RWPE2 (cell line): Measurements from ENCODE around the gene PEX11A.
A peak's percentile ranks its signal among the peaks of the same experiment; 100 is the strongest.

Experiments
- ATAC-seq: fragments of 200-7000 bp; cut with Tn5 transposase; 3 replicates; pipeline ENCODE4 v1.9.1; 2021; ENCODE audit warnings: low read depth
- DNase-seq: peaks from one replicate; pipeline ENCODE4 v3.0.0-alpha.2; 2020; ENCODE audit warnings: low spot score
- H3K27ac ChIP-seq: fragments of 450-650 bp; 2 replicates; pipeline ENCODE4 v1.5.1; 2017; ENCODE audit warnings: mild to moderate bottlenecking; ENCODE audit not compliant: poor library complexity, severe bottlenecking
- H3K27me3 ChIP-seq: fragments of 250-450 bp; sonication (Bioruptor Pico); 2 replicates; pipeline ENCODE4 v1.5.1; 2021; ENCODE audit warnings: mild to moderate bottlenecking, moderate library complexity; ENCODE audit not compliant: insufficient read depth, poor library complexity, severe bottlenecking
- H3K36me3 ChIP-seq: fragments of 250-450 bp; sonication (Bioruptor Pico); 2 replicates; pipeline ENCODE4 v1.5.1; 2020; ENCODE audit warnings: low read depth, mild to moderate bottlenecking, moderate library complexity
- H3K4me1 ChIP-seq: fragments of 250-450 bp; sonication (Bioruptor Pico); 2 replicates; pipeline ENCODE4 v1.5.1; 2021; ENCODE audit warnings: mild to moderate bottlenecking, moderate library complexity; ENCODE audit not compliant: insufficient read depth, poor library complexity, severe bottlenecking
- H3K4me3 ChIP-seq: fragments of 250-450 bp; sonication (Bioruptor Pico); 2 replicates; pipeline ENCODE4 v1.5.1; 2021; ENCODE audit warnings: mild to moderate bottlenecking, moderate library complexity; ENCODE audit not compliant: severe bottlenecking
- H3K9me3 ChIP-seq: fragments of 250-450 bp; sonication (Bioruptor Pico); 2 replicates; pipeline ENCODE4 v1.5.1; 2021; ENCODE audit warnings: mild to moderate bottlenecking, moderate library complexity; ENCODE audit not compliant: severe bottlenecking
- CTCF ChIP-seq: fragments of 450-650 bp; IDR thresholded peaks from one replicate; pipeline ENCODE4 v1.5.1; 2017; ENCODE audit warnings: mild to moderate bottlenecking, moderate library complexity; ENCODE audit not compliant: poor library complexity, severe bottlenecking

PEX11A gene

GRCh38 chr15:89690276-89691218 is at the start of gene PEX11A, which contains the start of gene WDR93:
Gene PEX11A, minus strand, starts transcription at chr15:89690754. Its CDS starts 122 bp downstream, at chr15:89690632.
Gene WDR93, plus strand, starts transcription at chr15:89690811. Its CDS starts 10,936 bp downstream, at chr15:89701747.
- Histone ChIP-seq H3K4me1 (no peaks in the 10 kb centered on the region), H3K4me3 (peak within 1 kb of the TSS; percentile 64), H3K9me3 (no peaks in the 10 kb centered on the region), H3K27ac (peak within 1 kb of the TSS; percentile 3), H3K27me3 (no peaks in the 10 kb centered on the region), H3K36me3 (peaks cover 6% of the 10 kb centered on the region)
- ATAC-seq: peak; percentile 95
- peak; percentile 88 for DNase-seq
- TF ChIP-seq CTCF: no peak

- peak; percentile 89 for ATAC-seq
- Histone ChIP-seq H3K27ac (no peak overlapping the region), H3K4me1 (no peaks in the 10 kb centered on the region), H3K36me3 (no peaks in the 10 kb centered on the region), H3K4me3 (no peak overlapping the region), H3K9me3 (no peaks in the 10 kb centered on the region), H3K27me3 (no peaks in the 10 kb centered on the region)
- DNase-seq: no peak
- TF ChIP-seq CTCF: peak; percentile 99
Measured at GRCh38 chr15:89740137-89740536, 49.6 kb upstream of the PEX11A start.

- Histone ChIP-seq H3K4me1 (no peaks in the 10 kb centered on the region), H3K9me3 (no peaks in the 10 kb centered on the region), H3K27ac (no peak overlapping the region), H3K27me3 (no peaks in the 10 kb centered on the region), H3K4me3 (no peak overlapping the region), H3K36me3 (no peaks in the 10 kb centered on the region)
- ATAC-seq (no peak), DNase-seq (no peak)
- no peak for TF ChIP-seq CTCF
Measured at GRCh38 chr15:89735773-89736172, 45.2 kb upstream of the PEX11A start.

GRCh38 chr15:89732451-89733172 is 42.1 kb upstream of the PEX11A start:
- Histone ChIP-seq H3K4me1 (no peaks in the 10 kb centered on the region), H3K27me3 (no peaks in the 10 kb centered on the region), H3K27ac (no peak overlapping the region), H3K9me3 (no peaks in the 10 kb centered on the region), H3K36me3 (no peaks in the 10 kb centered on the region), H3K4me3 (no peak overlapping the region)
- DNase-seq (no peak), ATAC-seq (no peak)
- no peak for TF ChIP-seq CTCF
